KOPT-K1 (cell line): ENCODE results near the gene IFI27.
"Not testable (repeated sequence)": the region's sequence is repeated elsewhere in the genome, so short reads cannot be mapped to it uniquely, and the experiment has no call there.

Experiments used
- H3K27ac ChIP-seq: fragments of 200-600 bp; sonication (generic); 2 replicates; pipeline ENCODE4 v1.5.1; 2016; ENCODE audit warnings: antibody characterized with exemption, mild to moderate bottlenecking, low read depth, low read length; ENCODE audit not compliant: poor library complexity, severe bottlenecking
- H3K36me3 ChIP-seq: fragments of 200-600 bp; sonication (generic); 2 replicates; pipeline ENCODE4 v1.5.1; 2017; ENCODE audit warnings: antibody characterized with exemption, mild to moderate bottlenecking, low read length, moderate library complexity; ENCODE audit not compliant: insufficient read depth
- H3K9me3 ChIP-seq: fragments of 200-600 bp; sonication (generic); 2 replicates; pipeline ENCODE4 v1.5.1; 2017; ENCODE audit warnings: antibody characterized with exemption, low read length, mild to moderate bottlenecking; ENCODE audit not compliant: insufficient read depth, poor library complexity, severe bottlenecking

Gene IFI27

DNA sequence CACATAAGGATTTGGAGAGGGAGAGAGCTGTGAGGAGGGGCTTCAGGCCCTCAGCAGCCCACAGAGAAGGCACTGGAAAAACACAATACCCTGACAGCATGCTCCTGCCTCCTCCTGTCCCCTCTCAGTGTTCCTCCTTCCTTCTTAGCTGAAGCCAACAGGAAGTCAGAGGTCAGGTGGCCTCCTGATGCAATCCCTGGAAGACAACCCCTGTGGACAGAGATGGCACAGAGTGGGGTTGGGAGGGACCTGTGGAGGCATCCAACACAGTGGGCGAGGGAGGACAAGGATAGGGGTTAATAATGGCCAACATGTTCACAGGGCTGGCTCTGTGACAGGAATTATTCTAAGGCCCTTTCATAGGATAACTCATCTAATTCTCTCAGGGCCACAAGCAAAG, 34.2 kb downstream of the IFI27 start:
- H3K36me3 ChIP-seq = no peaks in the 10 kb centered on the region
- H3K27ac ChIP-seq = no peak overlapping the region
- H3K9me3 ChIP-seq = no peaks in the 10 kb centered on the region

- Histone ChIP-seq H3K36me3 (no peaks in the 10 kb centered on the region), H3K9me3 (no peaks in the 10 kb centered on the region)
These were observed 35.5 kb downstream of the IFI27 start for GRCh38 chr14:94145902-94146527.

DNA sequence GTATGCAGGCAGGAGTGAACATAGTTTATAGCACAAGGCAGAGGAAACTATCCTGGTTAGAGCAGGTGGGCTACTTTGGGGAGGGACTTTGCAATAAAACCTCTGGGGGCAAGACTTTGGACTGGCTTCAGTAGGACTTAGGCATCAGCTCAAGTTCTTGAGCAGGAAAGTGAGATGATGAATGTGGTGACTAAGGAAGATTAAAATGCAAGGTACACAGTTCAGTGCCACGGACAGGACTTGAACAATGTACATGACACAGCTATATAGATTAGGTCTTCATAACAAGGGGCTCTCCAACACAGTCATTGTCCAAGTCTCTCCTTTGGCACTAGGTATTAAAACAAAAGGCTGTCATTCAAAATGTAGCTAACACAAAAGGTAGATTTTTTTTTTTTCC, 42.1 kb downstream of the IFI27 start:
- Histone ChIP-seq H3K36me3 (no peaks in the 10 kb centered on the region), H3K9me3 (no peaks in the 10 kb centered on the region), H3K27ac (no peak overlapping the region)

More at GRCh38 chr14:94145902-94146527, 35.5 kb downstream of the IFI27 start:
- H3K27ac ChIP-seq = no peak overlapping the region

GRCh38 chr14:94153750-94154342, 43.3 kb downstream of the IFI27 start:
- no peaks in the 10 kb centered on the region for H3K36me3 ChIP-seq
- no peaks in the 10 kb centered on the region for H3K9me3 ChIP-seq
- H3K27ac ChIP-seq = no peak overlapping the region

DNA sequence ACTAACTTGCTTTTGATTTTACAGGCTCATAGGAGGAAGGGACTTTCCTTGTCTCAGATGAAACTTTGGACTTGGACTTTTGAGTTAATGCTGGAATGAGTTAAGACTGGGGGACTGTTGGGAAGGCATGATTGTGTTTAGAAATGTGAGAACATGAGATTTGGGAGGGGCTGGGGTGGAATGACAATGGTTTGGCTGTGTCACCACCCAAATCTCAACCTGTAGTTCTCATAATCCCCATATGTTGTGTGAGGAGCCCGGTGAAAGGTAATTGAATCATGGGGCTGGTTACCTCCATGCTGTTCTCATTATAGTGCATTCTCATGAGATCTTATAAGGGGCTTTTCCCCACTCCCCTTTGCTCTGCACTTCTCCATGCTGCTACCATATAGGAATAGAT, 45.6 kb downstream of the IFI27 start:
- H3K36me3 ChIP-seq, H3K27ac ChIP-seq, H3K9me3 ChIP-seq: not testable (repeated sequence)

- no peaks in the 10 kb centered on the region for H3K36me3 ChIP-seq
- no peaks in the 10 kb centered on the region for H3K9me3 ChIP-seq
- no peak overlapping the region for H3K27ac ChIP-seq
These were observed 46.7 kb downstream of the IFI27 start for GRCh38 chr14:94157197-94157596.

DNA sequence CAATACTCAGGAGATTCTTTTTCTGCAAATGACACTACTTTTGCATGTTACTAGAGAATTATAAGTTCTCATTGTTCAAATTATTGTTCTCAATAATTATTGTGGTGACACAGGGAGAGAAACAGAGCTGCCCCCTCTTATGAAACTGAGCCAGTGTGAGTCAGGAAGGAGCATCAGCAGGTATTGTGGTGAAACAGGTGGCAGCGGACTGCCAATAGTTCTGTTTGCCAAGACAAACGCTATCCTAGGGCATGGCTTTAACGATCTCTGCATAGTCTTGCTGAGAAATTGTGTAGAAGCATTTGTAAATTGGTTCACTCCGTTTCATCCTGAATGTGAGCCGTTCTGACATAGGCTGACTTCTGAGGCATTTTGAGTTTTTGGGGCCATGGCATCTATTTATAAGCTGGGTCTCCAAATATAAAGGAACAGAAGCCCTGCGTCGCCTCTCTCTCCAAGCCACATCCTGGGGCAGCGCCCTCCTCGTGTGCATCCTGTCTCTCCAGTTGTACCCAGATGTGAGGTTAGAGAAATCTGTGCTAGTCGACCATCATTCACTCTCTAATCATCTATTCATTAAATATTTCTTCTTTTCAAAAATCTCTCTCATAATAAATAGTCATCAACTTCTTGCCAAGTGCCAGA, 47.8 kb downstream of the IFI27 start:
- H3K9me3 ChIP-seq = no peaks in the 10 kb centered on the region
- no peaks in the 10 kb centered on the region for H3K36me3 ChIP-seq
- H3K27ac ChIP-seq = no peak overlapping the region

DNA sequence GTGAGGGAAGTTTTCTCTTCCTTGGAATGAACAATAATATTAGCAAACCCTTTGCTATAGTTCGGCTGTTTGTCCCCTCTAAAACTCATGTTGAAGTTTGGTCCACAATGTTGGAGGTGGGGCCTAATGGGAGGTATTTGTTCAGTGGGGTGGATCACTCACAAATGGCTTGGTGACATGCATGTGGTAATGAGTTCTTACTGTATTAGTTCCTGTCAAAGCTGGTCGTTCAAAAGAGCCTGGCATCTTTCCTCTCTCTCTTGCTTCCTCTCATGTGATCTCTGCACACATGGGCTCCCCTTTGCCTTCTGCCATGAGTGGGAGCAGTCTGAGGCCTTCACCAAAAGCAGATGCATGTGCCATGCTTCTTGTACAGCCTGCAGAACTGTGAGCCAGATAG, 50.5 kb downstream of the IFI27 start:
- H3K36me3 ChIP-seq = no peaks in the 10 kb centered on the region
- no peaks in the 10 kb centered on the region for H3K9me3 ChIP-seq
- H3K27ac ChIP-seq = no peak overlapping the region

DNA sequence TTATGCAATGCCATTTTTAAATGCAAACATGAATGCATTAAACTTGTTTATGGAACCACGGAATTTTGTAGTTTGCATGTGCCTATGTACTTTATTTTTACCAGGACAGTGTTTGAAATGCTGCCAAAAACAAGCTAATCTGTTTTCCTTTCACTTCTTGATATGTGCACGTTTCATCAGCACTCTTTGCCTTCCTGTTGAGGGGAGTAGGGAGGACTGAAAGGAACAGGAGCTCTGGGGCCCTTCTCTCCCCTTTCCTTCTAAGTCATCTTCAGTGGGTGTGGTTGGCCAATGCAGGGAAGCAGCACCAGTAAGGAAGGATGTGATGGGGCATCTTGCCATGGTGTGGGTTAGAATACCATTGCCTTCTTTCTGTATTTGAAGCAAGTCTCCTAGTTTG, 51.4 kb downstream of the IFI27 start:
- Histone ChIP-seq H3K36me3 (no peaks in the 10 kb centered on the region), H3K27ac (no peak overlapping the region), H3K9me3 (no peaks in the 10 kb centered on the region)

DNA sequence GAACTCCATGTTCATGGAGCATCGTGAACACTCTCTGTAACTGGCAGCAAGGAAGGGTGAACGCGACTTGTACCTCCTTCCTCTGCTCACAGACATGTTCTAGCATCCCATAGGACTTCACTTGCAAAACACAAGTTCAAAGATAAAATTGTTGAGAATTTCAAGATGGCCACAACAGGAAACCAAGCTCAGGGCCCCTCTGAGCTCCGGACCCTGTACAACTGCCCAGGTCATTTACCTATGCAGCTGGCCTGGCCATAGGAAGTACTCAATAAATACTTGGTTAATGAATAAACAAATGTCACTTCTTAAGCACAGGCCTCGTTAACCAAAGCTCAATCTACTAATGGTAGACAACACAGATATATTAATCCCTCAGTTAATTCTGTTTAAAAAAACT, 51.9 kb downstream of the IFI27 start:
- Histone ChIP-seq H3K27ac (no peak overlapping the region), H3K9me3 (no peaks in the 10 kb centered on the region), H3K36me3 (no peaks in the 10 kb centered on the region)

DNA sequence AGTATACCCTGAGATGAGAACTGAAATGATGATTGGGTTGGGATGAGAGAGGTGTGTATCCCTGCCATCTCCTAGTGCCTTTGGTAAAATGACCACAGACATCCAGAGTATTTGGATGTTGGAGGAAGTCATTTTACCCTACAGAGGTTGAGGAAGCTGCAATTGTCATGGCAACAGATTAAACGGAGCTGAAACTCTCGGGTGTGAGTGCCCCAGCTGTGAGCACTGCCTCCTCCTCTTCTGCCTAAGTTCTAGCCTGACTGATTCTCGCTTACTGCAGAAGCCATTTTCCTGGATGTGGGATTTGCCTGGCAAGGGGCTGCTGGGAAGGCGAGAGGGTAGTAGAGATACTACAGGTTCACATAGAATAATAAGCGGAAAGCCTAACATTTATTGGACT, 53.3 kb downstream of the IFI27 start:
- Histone ChIP-seq H3K27ac (no peak overlapping the region), H3K36me3 (no peaks in the 10 kb centered on the region), H3K9me3 (no peaks in the 10 kb centered on the region)

GRCh38 chr14:94164685-94165431, 54.3 kb downstream of the IFI27 start:
- no peaks in the 10 kb centered on the region for H3K36me3 ChIP-seq
- no peaks in the 10 kb centered on the region for H3K9me3 ChIP-seq
- H3K27ac ChIP-seq = no peak overlapping the region

- no peaks in the 10 kb centered on the region for H3K36me3 ChIP-seq
- no peaks in the 10 kb centered on the region for H3K9me3 ChIP-seq
- no peak overlapping the region for H3K27ac ChIP-seq
These were observed 55.2 kb downstream of the IFI27 start for GRCh38 chr14:94165744-94166143.
